Measurements from ENCODE around the gene ARID2. TPM values are rescaled to one million over a fixed set of nuclear protein-coding genes. Genes with fewer than 3 reads are reported as not detected.

ARID2 gene
- total RNA-seq, 1 donor from 2014 or later: 45.5 TPM

- Mint-ChIP-seq H3K4me1 (ENCODE audit: low read depth, unreplicated experiment) (no peaks in the 10 kb centered on the region), H3K27ac (ENCODE audit: unreplicated experiment) (no peak overlapping the region), H3K36me3 (ENCODE audit: unreplicated experiment) (no peaks in the 10 kb centered on the region), H3K9me3 (ENCODE audit: unreplicated experiment) (no peaks in the 10 kb centered on the region), H3K4me3 (ENCODE audit: unreplicated experiment) (no peak overlapping the region), H3K27me3 (ENCODE audit: unreplicated experiment) (no peaks in the 10 kb centered on the region)
- TF ChIP-seq, protein P1, sequence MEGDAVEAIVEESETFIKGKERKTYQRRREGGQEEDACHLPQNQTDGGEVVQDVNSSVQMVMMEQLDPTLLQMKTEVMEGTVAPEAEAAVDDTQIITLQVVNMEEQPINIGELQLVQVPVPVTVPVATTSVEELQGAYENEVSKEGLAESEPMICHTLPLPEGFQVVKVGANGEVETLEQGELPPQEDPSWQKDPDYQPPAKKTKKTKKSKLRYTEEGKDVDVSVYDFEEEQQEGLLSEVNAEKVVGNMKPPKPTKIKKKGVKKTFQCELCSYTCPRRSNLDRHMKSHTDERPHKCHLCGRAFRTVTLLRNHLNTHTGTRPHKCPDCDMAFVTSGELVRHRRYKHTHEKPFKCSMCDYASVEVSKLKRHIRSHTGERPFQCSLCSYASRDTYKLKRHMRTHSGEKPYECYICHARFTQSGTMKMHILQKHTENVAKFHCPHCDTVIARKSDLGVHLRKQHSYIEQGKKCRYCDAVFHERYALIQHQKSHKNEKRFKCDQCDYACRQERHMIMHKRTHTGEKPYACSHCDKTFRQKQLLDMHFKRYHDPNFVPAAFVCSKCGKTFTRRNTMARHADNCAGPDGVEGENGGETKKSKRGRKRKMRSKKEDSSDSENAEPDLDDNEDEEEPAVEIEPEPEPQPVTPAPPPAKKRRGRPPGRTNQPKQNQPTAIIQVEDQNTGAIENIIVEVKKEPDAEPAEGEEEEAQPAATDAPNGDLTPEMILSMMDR (IDR thresholded peaks at IDR 0.05; ENCODE audit: partially characterized antibody, unreplicated experiment): no peak
- no peak for DNase-seq
Measured at GRCh38 chr12:45933504-45933903, 204.0 kb downstream of the ARID2 start.

GRCh38 chr12:45934956-45935355 is 205.4 kb downstream of the ARID2 start:
- H3K4me3 Mint-ChIP-seq (ENCODE audit: unreplicated experiment): no peak overlapping the region
- no peak for DNase-seq
- H3K27me3 Mint-ChIP-seq (ENCODE audit: unreplicated experiment): no peaks in the 10 kb centered on the region
- no peaks in the 10 kb centered on the region for H3K9me3 Mint-ChIP-seq (ENCODE audit: unreplicated experiment)
- TF ChIP-seq, protein P1 (IDR thresholded peaks at IDR 0.05; ENCODE audit: partially characterized antibody, unreplicated experiment): no peak
- no peak overlapping the region for H3K27ac Mint-ChIP-seq (ENCODE audit: unreplicated experiment)
- no peaks in the 10 kb centered on the region for H3K4me1 Mint-ChIP-seq (ENCODE audit: low read depth, unreplicated experiment)
- H3K36me3 Mint-ChIP-seq (ENCODE audit: unreplicated experiment): no peaks in the 10 kb centered on the region

- H3K27me3 Mint-ChIP-seq (ENCODE audit: unreplicated experiment): no peaks in the 10 kb centered on the region
- DNase-seq: no peak
- TF ChIP-seq, protein P1 (IDR thresholded peaks at IDR 0.05; ENCODE audit: partially characterized antibody, unreplicated experiment): no peak
- H3K4me3 Mint-ChIP-seq (ENCODE audit: unreplicated experiment): no peak overlapping the region
- H3K36me3 Mint-ChIP-seq (ENCODE audit: unreplicated experiment): no peaks in the 10 kb centered on the region
- H3K9me3 Mint-ChIP-seq (ENCODE audit: unreplicated experiment): no peaks in the 10 kb centered on the region
- H3K27ac Mint-ChIP-seq (ENCODE audit: unreplicated experiment): no peak overlapping the region
- no peaks in the 10 kb centered on the region for H3K4me1 Mint-ChIP-seq (ENCODE audit: low read depth, unreplicated experiment)
Measured at GRCh38 chr12:45938566-45938965, 209.1 kb downstream of the ARID2 start.

GRCh38 chr12:45939759-45940158 is 210.3 kb downstream of the ARID2 start:
- Mint-ChIP-seq H3K27me3 (ENCODE audit: unreplicated experiment) (no peaks in the 10 kb centered on the region), H3K36me3 (ENCODE audit: unreplicated experiment) (no peaks in the 10 kb centered on the region), H3K27ac (ENCODE audit: unreplicated experiment) (no peak overlapping the region), H3K9me3 (ENCODE audit: unreplicated experiment) (no peaks in the 10 kb centered on the region), H3K4me3 (ENCODE audit: unreplicated experiment) (no peak overlapping the region), H3K4me1 (ENCODE audit: low read depth, unreplicated experiment) (no peaks in the 10 kb centered on the region)
- DNase-seq: no peak
- TF ChIP-seq, protein P1 (IDR thresholded peaks at IDR 0.05; ENCODE audit: partially characterized antibody, unreplicated experiment): no peak

GRCh38 chr12:45944771-45945170 is 215.3 kb downstream of the ARID2 start:
- no peak for DNase-seq
- H3K27me3 Mint-ChIP-seq (ENCODE audit: unreplicated experiment): no peaks in the 10 kb centered on the region
- H3K36me3 Mint-ChIP-seq (ENCODE audit: unreplicated experiment): no peaks in the 10 kb centered on the region
- no peak overlapping the region for H3K4me3 Mint-ChIP-seq (ENCODE audit: unreplicated experiment)
- TF ChIP-seq, protein P1 (IDR thresholded peaks at IDR 0.05; ENCODE audit: partially characterized antibody, unreplicated experiment): no peak
- no peaks in the 10 kb centered on the region for H3K9me3 Mint-ChIP-seq (ENCODE audit: unreplicated experiment)
- no peak overlapping the region for H3K27ac Mint-ChIP-seq (ENCODE audit: unreplicated experiment)
- no peaks in the 10 kb centered on the region for H3K4me1 Mint-ChIP-seq (ENCODE audit: low read depth, unreplicated experiment)

Data from glutamatergic neuron (in vitro differentiated cells).